NCI-H128 (cell line): Measurements from ENCODE around the gene SUGP2.

Experiments used
- DNase-seq: peaks from one replicate; lab custom pipeline; 2025; ENCODE audit not compliant: unreplicated experiment; lab: John Stamatoyannopoulos, UW

SUGP2 gene

DNA sequence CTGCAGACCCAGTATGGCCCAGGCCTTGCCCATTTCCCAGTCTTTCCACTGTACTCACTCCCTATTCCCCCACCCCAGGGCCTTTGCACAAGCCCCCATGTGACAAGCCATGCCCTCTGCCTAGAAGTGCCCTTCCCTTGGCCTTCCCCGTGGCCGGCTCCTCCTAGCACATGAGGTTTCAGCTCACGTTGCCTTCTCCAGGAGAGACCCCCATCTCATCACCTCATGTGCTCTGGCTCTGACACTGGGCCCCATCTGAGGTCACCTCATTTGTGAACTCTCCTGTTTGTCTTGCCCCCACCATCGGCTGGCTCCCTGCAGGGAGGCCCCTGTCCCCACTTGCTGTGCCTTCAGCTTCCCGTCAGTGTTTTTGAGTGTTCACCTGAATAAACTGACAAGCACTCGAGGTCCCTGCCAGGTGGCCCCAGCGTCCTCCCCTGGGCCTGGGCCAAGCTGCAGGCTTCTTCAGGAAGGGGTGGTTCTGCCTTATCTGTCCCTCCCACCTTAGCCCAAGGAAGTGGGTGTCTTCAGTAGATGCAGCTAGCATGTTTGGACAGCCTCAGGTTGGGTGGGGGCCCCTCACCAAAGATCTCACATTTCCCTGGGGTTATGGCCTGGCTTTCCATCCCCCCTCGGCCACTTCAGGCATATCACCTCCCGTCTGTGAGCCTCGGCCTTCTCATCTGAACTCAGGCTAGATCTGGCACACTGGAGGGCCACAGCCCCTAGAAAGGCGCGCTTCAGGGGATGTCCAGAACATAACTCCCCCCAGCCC, 26.7 kb upstream of the SUGP2 start:
- DNase-seq = no peak

DNA sequence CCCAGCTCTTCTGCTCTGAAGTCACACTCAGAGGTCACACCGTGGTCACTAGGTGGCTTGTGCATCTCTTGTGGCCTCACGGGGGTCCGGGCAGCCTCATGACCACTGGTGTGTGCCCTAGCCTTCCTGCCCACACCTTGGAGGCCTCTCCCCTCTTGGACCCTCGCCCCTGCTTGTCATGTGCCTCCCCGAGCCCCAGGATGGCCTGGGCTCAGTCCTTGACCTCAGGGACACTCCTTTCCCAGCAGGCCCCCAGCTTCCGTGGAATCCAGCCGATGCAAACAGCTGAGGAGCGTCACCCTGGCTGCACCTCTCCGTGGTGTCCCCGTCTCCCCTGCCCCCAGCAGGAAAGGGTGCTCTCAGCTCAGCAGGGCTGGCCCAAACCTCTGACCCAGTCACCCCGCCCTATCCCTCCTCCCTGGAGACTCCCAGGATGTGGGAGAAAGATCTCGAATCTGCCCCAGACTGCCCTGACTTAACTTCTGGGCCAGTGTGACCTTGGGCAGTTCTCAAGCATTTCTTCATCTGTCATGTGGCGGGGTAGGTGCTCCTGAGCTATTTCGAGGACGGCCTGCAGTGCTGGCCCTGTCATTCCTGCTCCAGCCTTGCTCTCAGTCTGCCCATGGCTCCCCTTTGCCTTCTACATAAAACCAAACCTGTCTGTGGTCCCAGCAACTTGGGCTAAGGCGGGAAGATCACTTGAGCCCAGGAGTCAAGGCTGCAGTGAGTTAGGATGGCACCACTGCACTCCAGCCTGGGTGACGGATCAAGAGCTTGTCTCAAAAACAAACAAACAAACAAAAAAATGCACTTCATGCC, 25.9 kb upstream of the SUGP2 start:
- no peak for DNase-seq

DNA sequence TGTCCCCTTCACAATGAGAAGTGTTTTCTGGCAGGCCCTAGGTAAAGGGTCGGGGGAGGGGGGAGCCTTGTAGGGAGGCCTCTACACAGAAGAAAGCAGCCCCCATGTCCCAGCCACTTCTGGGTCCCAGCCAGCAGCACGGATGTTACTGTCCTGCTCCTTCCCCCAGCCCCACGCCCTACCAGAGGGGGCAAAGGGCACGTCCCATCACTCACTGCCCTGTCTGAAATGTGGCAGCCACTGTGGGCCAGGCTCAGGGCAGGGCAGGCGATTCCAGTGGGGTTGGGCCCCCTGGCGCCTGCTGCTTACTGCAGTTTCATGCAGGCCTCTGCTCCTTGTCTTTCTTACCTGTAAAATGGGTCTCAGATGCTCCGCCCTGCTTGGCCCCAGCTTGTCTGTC, 24.4 kb upstream of the SUGP2 start:
- DNase-seq = no peak

DNA sequence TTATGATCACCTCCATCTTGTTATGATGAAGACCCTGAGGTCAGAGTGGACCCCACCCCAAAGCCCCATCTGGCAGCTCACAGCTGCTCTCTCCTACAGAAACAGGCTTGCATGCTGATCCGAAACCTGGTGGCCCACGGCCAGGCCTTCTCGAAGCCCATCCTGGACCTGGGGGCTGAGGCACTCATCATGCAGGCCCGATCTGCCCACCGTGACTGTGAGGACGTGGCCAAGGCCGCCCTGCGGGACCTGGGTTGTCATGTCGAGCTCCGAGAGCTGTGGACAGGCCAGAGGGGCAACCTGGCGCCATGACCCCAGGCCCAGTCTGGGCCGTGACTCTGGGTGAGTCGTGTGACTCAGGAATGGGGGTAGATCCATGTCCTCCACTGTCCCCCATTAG, 24.0 kb upstream of the SUGP2 start:
- no peak for DNase-seq

DNA sequence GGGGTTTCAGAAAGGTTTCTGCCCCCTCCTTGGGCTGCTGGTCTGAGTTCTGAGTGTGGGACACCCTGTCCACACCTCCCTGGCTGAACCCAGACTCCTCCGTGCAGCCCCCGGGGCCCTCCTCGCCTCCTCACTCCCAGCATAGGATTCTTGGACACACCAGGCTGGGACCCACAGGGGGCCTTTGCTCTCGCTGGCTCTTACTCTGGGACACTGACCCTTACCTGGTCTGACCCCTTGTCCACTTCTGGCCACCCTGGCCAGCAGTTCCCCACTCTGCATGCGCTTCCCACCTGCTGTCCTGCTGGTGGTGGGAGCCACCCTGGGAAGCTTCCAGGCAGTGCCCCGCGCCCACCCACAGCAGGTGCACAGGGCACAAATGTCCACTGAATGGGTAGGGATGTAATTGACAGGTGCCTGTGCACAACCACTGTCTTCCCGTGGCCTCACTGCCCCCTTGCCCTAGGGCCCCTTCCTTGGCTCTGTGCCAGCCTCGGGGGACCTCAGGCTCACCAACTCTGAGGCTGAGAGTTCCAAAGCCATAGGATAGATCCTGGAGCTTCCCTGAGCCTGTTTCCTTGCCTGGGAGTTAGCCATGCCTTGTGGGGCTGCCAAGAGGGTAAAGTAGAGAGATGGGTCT, 23.4 kb upstream of the SUGP2 start:
- DNase-seq = no peak

DNA sequence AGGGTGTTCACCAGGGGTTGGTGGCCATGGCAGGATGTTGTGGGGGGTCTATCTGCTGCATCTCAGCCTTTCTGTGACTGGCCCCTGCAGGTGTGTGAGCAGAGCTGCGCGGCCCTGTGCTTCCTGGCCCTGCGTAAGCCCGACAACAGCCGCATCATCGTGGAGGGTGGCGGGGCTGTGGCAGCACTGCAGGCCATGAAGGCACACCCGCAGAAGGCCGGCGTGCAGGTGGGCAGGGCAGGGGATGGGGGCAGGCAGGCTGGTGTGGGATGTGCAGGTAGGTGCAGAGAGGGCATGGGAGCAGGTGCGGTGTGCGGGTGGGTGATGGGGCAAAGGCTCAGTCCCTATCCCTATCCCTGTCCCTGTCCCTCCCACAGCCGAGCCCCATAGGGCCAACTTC, 22.4 kb upstream of the SUGP2 start:
- no peak for DNase-seq

DNA sequence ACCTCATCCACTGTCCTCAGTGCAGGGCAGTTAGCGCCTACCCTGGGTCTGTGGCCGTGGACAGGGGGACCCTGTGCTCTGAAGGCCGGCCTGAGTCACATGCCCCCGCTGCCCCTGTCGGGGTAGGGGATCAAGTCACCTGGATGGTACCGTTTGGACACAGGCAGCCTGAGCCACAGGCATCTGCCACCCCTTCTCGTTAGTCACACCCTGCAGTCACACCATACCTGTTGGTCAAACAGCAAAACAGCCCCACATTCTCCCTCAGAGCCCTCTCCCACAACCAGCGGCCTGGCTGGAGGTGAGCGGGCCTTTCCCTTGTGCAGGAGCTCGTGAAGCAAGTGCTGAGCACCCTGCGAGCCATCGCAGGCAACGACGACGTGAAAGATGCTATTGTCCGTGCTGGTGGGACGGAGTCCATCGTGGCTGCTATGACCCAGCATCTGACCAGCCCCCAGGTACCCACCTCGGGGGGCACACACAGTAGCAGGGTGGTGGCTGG, 21.7 kb upstream of the SUGP2 start:
- DNase-seq = no peak

DNA sequence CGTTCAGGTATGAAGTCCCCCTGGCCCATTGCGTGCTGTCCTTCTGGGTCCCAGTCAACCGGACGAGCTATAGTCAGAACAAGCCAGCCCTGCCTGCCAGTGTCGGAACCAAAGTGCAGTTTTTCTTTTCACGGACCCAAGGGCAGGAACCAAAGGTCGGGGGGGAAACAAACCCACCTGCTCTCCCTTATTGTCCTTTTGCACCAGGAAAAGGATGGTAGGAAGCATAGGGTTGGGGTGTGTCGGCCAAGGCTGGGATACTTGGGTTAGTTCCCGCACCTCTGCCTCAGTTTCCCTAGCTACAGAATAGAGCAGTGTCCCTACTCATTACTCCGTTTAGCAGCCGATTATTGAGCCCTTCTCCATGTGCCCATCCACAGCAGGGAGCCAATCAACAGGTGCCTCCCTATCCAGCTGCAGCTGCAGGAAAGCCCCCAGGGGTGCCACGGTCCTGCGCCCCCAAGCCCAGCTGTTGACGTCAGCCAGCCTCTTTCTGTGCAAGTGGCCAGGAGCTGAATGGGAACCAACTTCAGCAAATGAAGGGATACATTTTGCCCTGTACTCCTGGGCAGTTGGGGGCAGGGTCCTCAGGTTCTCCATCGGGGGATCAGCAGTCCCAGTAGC, 21.1 kb upstream of the SUGP2 start:
- no peak for DNase-seq

DNA sequence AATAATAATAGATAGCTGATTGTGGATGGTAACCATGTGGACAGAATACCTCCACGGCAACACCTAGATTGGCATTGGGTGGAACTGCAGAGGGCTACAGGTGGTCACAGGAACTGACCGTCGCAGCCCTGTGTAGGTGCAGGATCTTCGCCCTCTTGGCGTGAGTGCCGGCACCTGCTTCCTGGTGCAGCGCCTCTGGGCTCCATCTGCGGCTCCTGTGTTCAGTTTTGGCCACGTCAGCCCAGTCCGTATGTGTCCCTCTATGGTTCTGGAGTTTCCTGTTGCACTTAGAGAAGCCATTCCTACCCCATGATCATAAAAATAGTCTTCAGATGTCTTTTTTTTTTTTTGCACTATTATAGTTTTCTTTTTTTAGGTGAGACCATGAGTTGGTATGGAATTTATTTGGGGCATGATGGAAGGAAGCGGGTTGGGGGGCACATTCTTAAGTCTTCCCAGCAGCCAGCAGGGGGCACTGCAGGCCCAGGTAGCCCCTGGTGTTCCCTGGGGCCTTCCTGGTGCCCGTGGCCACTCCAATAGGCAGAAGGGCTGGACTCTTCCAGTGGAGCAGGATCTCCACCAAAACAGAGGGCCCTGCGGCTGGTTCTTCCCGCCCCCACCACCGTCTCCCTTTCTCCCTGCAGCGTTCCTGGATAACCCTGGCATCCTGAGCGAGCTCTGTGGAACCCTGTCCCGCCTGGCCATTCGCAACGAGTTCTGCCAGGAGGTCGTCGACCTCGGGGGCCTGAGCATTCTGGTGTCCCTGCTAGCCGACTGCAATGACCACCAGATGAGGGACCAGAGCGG, 20.4 kb upstream of the SUGP2 start:
- no peak for DNase-seq

DNA sequence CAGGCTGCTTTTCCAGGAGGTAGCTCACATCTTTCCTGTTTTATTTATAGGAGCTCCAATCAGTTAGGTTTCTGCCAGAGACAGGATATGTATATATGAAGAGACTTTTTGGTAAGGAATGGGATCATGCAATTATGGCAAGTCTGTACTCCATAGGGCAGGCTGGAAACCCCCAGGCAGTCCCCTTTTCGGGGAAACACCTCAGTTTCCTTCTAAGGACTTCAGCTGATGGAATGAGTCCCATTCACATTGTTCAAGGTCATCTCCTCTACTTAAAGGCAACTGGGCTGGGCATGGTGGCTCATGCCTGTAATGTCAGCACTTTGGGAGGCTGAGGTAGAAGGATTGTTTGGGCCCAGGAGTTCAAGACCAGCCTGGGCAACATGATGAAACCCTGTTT, 19.6 kb upstream of the SUGP2 start:
- no peak for DNase-seq

DNA sequence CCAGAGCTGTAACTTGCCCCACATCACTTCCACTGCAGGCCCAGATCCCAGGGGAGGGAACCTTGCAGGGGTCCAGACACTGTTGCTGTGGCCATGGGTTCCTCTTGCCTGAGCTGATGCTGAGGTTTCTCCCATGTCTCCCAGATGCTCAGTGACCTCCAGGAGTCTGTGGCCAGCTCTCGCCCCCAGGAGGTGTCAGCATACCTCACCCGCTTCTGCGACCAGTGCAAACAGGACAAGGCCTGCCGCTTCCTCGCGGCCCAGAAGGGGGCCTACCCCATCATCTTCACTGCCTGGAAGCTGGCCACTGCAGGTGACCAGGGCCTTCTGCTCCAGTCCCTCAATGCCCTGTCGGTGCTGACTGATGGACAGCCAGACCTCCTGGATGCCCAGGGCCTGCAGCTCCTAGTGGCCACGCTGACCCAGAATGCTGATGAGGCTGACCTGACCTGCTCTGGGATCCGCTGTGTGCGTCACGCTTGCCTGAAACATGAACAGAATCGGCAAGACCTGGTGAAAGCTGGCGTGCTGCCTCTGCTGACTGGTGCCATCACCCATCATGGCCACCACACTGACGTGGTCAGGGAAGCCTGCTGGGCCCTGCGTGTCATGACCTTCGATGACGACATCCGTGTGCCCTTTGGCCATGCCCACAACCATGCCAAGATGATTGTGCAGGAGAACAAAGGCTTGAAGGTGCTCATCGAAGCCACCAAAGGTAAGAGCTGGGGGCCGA, 18.3 kb upstream of the SUGP2 start:
- DNase-seq = no peak

DNA sequence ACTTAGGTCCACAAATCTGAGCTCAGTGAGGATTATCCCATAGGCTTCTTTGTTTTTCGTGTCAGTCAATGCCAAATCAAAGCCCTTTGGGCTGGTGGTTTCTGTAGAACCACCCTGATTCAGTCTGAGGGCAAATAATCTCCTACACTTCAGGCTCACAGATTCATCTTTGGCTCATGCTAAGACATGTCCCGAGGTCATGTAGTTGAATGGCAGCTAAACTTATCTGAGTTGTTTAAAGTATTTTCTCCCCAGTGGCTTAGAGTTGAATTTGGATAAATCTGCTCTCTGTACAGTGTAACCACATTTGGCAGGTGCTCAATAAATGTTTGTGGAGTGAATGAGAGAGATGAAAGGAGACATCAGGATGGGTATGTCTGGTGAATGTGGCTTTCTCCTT, 17.4 kb upstream of the SUGP2 start:
- DNase-seq = no peak

DNA sequence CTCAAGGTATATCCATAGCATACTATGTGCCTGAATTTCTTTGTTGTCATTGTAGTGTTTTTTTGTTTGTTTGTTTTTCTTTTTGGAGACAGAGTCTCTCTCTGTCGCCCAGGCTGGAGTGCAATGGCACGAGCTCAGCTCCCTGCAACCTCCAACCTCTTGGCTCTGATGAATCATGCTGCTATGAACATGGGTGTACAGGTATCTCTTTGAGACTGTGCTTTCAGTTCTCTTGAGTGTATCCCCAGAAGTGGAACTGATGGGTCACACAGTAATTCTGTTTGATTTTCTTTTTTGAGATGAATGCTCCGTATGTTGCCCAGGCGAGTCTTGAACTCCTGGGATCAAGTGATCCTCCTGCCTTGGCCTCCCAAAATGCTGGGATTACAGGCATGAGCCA, 16.8 kb upstream of the SUGP2 start:
- DNase-seq = no peak

DNA sequence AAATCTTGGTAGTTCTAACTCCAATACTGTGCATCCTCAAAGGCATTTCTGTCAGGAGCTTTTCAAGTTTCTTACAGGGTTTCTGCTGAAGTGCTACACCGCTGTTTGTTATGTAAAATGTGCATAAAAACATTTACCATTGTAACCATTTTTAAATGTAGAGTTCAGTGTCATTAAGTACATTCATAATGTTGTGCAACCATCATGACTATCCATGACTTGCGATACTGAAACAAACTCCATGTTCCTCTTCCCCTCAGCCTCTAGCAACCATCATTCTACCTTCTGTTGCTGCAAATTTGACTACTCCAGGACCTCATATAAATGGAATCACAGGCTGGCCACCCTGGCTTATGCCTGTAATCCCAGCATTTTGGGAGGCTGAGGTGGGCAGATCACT, 16.1 kb upstream of the SUGP2 start:
- DNase-seq = no peak

DNA sequence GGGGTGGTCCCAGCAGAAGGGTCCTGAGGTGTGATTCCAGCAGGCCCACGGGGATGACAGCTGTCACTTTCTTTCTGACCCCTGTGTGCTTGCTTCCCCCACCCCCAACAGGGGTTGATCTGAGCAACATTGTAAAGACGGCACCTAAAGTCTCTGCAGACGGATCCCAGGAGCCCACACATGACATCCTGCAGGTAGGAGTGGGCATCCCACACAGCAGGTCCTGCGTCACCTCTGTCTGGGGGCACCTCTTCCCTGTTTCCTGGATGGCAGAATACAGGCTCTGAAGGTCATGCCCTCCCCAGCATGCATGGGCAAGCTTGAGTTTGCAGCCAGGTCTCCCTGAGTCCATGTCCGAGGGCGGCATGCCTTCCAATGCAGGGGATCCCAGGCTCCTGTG, 10.6 kb upstream of the SUGP2 start:
- no peak for DNase-seq

DNA sequence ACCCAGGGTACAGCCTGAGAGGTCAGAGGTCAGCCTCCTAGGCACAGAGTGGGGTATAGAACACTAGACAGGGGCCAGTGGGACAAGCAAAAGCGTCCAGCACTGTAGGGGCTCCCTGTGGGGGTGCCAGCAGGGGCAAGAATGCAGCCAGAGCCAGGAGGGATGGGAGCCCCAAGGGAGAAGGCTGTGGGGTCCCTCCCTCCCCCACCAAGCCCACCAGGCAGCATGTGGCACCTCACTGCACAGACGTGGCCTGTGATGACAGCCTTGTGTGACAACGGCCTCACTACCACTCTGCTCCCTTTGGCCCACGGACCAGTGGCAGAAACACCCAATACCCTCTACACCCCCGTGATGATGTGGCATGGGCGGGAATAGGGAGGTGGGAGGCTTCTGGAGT, 10.2 kb upstream of the SUGP2 start:
- DNase-seq = no peak

DNA sequence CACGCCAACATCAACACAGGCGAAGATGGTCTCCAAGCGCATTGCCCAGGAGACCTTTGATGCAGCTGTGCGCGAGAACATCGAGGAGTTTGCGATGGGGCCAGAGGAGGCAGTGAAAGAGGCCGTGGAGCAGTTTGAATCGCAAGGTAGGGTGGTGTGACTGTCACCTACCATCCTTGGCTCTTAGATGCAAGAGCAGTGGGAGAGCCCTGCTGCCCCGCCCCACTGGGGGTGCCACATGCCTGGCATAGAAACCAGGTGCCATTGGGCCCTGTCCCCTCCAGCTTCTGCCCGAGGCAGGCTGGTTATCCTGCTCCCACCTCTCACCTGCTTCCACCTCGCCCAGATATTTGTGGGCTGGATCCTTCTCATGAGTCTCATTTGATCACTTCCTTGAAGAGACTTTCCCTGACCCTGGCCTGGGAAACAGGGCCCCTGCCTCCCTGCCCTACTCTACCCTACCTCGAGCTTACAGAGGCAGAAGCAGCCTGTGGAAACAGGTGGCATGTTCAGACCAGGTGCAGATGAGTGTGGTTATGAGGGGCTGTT, 9.5 kb upstream of the SUGP2 start:
- no peak for DNase-seq

DNA sequence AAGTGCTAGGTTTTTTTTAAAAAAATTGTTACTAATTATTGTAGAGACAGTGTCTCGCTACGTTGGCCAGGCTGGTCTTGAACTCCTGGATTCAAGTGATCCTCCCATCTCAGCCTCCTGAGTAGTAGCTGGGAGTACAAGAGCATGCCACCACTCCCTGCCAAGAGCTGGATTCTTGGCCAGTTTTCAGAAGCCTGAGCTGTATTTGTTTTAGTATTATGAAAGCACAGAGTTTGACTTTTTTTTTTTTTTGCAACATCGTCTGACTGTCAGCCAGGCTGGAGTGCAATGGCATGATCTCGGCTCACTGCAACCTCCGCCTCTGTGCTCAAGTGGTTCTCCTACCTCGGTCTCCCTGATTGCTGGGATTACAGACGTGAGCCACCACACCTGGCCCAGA, 7.1 kb upstream of the SUGP2 start:
- DNase-seq = no peak

DNA sequence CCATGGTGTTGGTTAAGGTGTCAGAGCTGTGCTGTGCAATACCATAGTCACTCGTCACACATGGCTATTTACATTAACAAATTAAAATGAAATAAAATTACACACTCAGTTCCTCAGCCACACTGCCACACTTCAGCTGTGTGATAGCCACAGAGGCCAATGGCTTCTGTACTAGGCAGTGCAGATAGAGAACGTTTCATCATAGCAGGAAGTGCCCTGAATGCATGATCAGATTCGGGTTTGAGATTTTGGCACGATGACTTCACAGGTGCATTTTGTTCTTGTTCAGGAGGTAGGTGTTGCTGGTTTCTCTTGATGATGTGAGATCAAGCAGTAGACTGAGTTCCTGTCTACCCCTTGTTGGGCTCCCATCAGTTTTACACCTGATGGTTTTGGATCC, 6.6 kb upstream of the SUGP2 start:
- no peak for DNase-seq

DNA sequence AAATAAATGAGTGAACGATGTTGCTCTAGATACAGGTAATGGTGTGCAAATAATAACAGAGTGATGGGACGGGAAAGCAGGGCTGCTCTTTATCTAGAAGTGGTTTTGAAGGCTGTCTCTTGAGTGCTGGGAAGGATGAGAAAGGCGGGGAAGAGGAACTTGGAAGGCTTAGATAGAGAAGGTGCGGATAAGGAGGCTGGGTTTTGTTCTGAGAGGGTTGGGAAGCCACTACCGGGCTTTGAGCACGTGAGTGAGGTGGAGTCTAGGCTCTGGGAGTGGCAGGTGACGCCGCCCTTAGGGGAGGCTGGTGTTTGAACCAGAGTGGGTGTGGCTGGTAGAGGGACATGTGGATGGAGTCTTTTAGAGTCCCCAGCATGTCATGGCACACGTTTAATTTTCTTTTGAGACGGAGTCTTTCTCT, 897 bp upstream of the SUGP2 start:
- DNase-seq = no peak
